B cell (primary cell): ENCODE results near the gene EHBP1. TPM values are rescaled to one million over a fixed set of nuclear protein-coding genes. Genes with fewer than 3 reads are reported as not detected.

Experiments
- ATAC-seq: fragments of 200-7000 bp; cut with Tn5 transposase; one replicate; pipeline ENCODE4 v1.10.0; 2021; ENCODE audit warnings: low read depth, mild to moderate bottlenecking, moderate number of reproducible peaks, moderate library complexity
- CTCF ChIA-PET: fragments of 350-600 bp; sonication (Branson Sonifier 250); formaldehyde crosslinking; loops from one replicate; lab custom pipeline; 2021; ENCODE audit warnings: antibody characterized with exemption, inconsistent platforms; lab: Charles Lee
- POLR2A ChIA-PET: fragments of 350-600 bp; sonication (Branson Sonifier 250); formaldehyde crosslinking; loops from one replicate; lab custom pipeline; 2021; ENCODE audit warnings: antibody characterized with exemption; lab: Charles Lee
- DNase-seq: peaks from one replicate; pipeline ENCODE4 v3.0.0; 2013
- H2AFZ ChIP-seq: 2 replicates; pipeline ENCODE4 v1.6.1; 2012; ENCODE audit warnings: mild to moderate bottlenecking, low read depth, low read length; ENCODE audit not compliant: insufficient read depth, poor library complexity, severe bottlenecking
- H3K27ac ChIP-seq, 2 donors: 1 replicate in 1 of 2; 2 replicates in 1 of 2; pipeline ENCODE4 v1.5.1; 2012 to 2013; ENCODE audit warnings: low read length in 2 of 2, mild to moderate bottlenecking in 2 of 2, moderate library complexity in 1 of 2
- H3K27me3 ChIP-seq, 4 experiments: fragments of 200-600 bp in 1 of 4; sonication (generic) in 1 of 4; replicated peaks in 1 of 4; 1 replicate in 2 of 4; 2 replicates in 2 of 4; pipeline versions ENCODE4 v1.6.1 to v1.7.0; 2013 to 2016; ENCODE audit warnings: low read length in 3 of 4, mild to moderate bottlenecking in 2 of 4, mixed read lengths in 1 of 4, moderate library complexity in 1 of 4; ENCODE audit not compliant: insufficient read depth in 4 of 4, control insufficient read depth in 3 of 4; ENCODE audit errors: control extremely low read depth in 1 of 4
- H3K36me3 ChIP-seq, 2 experiments: replicated peaks in 1 of 2; 1 replicate in 1 of 2; 2 replicates in 1 of 2; pipeline versions ENCODE4 v1.6.1 to v1.7.1; 2013; ENCODE audit warnings: low read length in 1 of 2; ENCODE audit not compliant: insufficient read depth in 2 of 2, control insufficient read depth in 1 of 2; ENCODE audit errors: control extremely low read depth in 1 of 2, extremely low read depth in 1 of 2
- H3K4me1 ChIP-seq, 2 donors: fragments of 200-600 bp in 1 of 2; sonication (generic) in 1 of 2; 1 replicate in 1 of 2; 2 replicates in 1 of 2; pipeline versions ENCODE4 v1.5.1 to v1.6.1; 2013 to 2017; ENCODE audit warnings: low read length in 2 of 2; ENCODE audit not compliant: control insufficient read depth in 2 of 2, insufficient read depth in 2 of 2
- H3K4me2 ChIP-seq: replicated peaks from 2 replicates; pipeline ENCODE3; 2012; ENCODE audit warnings: mild to moderate bottlenecking, low read depth, low read length; ENCODE audit not compliant: poor library complexity, severe bottlenecking
- H3K4me3 ChIP-seq, 5 experiments: fragments of 200-600 bp in 1 of 5; sonication (generic) in 1 of 5; 1 replicate in 3 of 5; 2 replicates in 2 of 5; pipeline versions ENCODE4 v1.5.1 to v1.7.0; 2011 to 2016; ENCODE audit warnings: low read length in 4 of 5, mild to moderate bottlenecking in 4 of 5, low read depth in 2 of 5, control low read depth in 1 of 5, moderate library complexity in 1 of 5; ENCODE audit not compliant: insufficient read depth in 1 of 5; ENCODE audit errors: control extremely low read depth in 1 of 5, extremely low read depth in 1 of 5
- H3K79me2 ChIP-seq: fragments of 200-600 bp; sonication (generic); one replicate; pipeline ENCODE4 v1.6.0; 2016; ENCODE audit warnings: low read length; ENCODE audit not compliant: control insufficient read depth, insufficient read depth
- H3K9ac ChIP-seq: fragments of 200-600 bp; sonication (generic); 2 replicates; pipeline ENCODE4 v1.6.1; 2017; ENCODE audit warnings: mild to moderate bottlenecking, low read length, moderate library complexity
- H3K9me3 ChIP-seq, 3 donors: one replicate each; pipeline versions ENCODE4 v1.6.1 to v1.7.1; 2013; ENCODE audit warnings: low read length in 2 of 3; ENCODE audit not compliant: control insufficient read depth in 2 of 3, insufficient read depth in 1 of 3; ENCODE audit errors: control extremely low read depth in 1 of 3
- H4K20me1 ChIP-seq: 2 replicates; pipeline ENCODE4 v1.6.0; 2012; ENCODE audit warnings: mild to moderate bottlenecking, low read length; ENCODE audit not compliant: insufficient read depth, control insufficient read depth, poor library complexity, severe bottlenecking
- H3K27ac Mint-ChIP-seq: one replicate; pipeline ENCODE4 v1.8.0; 2021; ENCODE audit warnings: mixed read lengths
- H3K27me3 Mint-ChIP-seq: one replicate; pipeline ENCODE4 v1.8.0; 2021; ENCODE audit warnings: mixed read lengths
- H3K4me1 Mint-ChIP-seq: one replicate; pipeline ENCODE4 v1.8.0; 2021; ENCODE audit warnings: mixed read lengths
- H3K4me3 Mint-ChIP-seq: one replicate; pipeline ENCODE4 v1.8.0; 2021; ENCODE audit warnings: mixed read lengths
- H3K9me3 Mint-ChIP-seq: one replicate; pipeline ENCODE4 v1.8.0; 2022; ENCODE audit warnings: mixed read lengths; ENCODE audit not compliant: insufficient read depth
- EZH2 ChIP-seq: IDR thresholded peaks from 2 replicates; pipeline ENCODE4 v1.6.1; 2012; ENCODE audit warnings: borderline replicate concordance, low read depth, mild to moderate bottlenecking, moderate library complexity, low read length; ENCODE audit not compliant: insufficient read depth, poor library complexity, severe bottlenecking
- WGBS: methylation state at CpG from one replicate; pipeline ENCODE4 v1.1.5; 2013; ENCODE audit warnings: missing lambda C conversion rate; ENCODE audit not compliant: insufficient coverage; 5-methylcytosine and 5-hydroxymethylcytosine counted together
- intact Hi-C: fragments of 100-400 bp; cut with micrococcal nuclease; formaldehyde crosslinking; loops from one replicate; pipeline ENCODE4 v1.10.0; 2022
- polyA plus RNA-seq: library from polyadenylated mRNA; depleted of rRNA; stranded (reverse); fragments of >200 nt; gene quantifications from 2 replicates; pipeline ENCODE4 v1.2.3, GENCODE V29; 2012
- total RNA-seq, 2 donors: library from RNA; stranded (reverse); fragments of 120-200 nt in 1 of 2; gene quantifications; 1 replicate in 1 of 2; 2 replicates in 1 of 2; pipeline versions ENCODE4 v1.2.3 to v1.2.4, GENCODE V29; 2013 to 2022
- TF ChIP-seq, protein P1 (sequence below): fragments of 200-600 bp; IDR thresholded peaks from one replicate; pipeline ENCODE4 v1.8.0; 2022; ENCODE audit warnings: antibody characterized with exemption, mild to moderate bottlenecking

EHBP1 gene
- total and polyA plus RNA-seq, 2 donors (not counting 1 experiment from before 2014, with no cell fraction given): 8.8 to 34.7 TPM

GRCh38 chr2:63058921-63059792 is 353.6 kb downstream of the EHBP1 start:
- H3K27ac ChIP-seq: no peak overlapping the region
- intact Hi-C loops: no loop called here
- H3K79me2 ChIP-seq: no peaks in the 10 kb centered on the region
- H3K27me3 ChIP-seq: peaks cover 2 to 81% (median 71%) of the 10 kb centered on the region in 4 experiments
- H3K4me3 Mint-ChIP-seq: peak overlapping the region; percentile 82
- POLR2A ChIA-PET: no interaction called here
- peak; percentile 59 for DNase-seq
- no peak overlapping the region for H3K27ac Mint-ChIP-seq
- no peaks in the 10 kb centered on the region for H4K20me1 ChIP-seq
- peaks cover 51% of the 10 kb centered on the region for H3K4me1 Mint-ChIP-seq
- H3K4me1 ChIP-seq: peaks cover 55 to 61% of the 10 kb centered on the region in 2 donors
- no peaks in the 10 kb centered on the region for H3K36me3 ChIP-seq
- TF ChIP-seq EZH2: no peak
- TF ChIP-seq, protein P1, sequence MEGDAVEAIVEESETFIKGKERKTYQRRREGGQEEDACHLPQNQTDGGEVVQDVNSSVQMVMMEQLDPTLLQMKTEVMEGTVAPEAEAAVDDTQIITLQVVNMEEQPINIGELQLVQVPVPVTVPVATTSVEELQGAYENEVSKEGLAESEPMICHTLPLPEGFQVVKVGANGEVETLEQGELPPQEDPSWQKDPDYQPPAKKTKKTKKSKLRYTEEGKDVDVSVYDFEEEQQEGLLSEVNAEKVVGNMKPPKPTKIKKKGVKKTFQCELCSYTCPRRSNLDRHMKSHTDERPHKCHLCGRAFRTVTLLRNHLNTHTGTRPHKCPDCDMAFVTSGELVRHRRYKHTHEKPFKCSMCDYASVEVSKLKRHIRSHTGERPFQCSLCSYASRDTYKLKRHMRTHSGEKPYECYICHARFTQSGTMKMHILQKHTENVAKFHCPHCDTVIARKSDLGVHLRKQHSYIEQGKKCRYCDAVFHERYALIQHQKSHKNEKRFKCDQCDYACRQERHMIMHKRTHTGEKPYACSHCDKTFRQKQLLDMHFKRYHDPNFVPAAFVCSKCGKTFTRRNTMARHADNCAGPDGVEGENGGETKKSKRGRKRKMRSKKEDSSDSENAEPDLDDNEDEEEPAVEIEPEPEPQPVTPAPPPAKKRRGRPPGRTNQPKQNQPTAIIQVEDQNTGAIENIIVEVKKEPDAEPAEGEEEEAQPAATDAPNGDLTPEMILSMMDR: no peak
- peak overlapping the region; percentile 26 for H2AFZ ChIP-seq
- WGBS: 11% methylated on average over 67 of the region's 67 CpGs
- H3K9me3 ChIP-seq: peaks cover 5 to 55% (median 11%) of the 10 kb centered on the region in 3 donors
- ATAC-seq: no peak
- H3K4me3 ChIP-seq: peak overlapping the region in 1 of 5 experiments; percentile 27
- peaks cover 2% of the 10 kb centered on the region for H3K9me3 Mint-ChIP-seq
- peaks cover 75% of the 10 kb centered on the region for H3K27me3 Mint-ChIP-seq
- H3K4me2 ChIP-seq: peak overlapping the region; percentile 84
- CTCF ChIA-PET: no interaction called here
- H3K9ac ChIP-seq: no peak overlapping the region

DNA sequence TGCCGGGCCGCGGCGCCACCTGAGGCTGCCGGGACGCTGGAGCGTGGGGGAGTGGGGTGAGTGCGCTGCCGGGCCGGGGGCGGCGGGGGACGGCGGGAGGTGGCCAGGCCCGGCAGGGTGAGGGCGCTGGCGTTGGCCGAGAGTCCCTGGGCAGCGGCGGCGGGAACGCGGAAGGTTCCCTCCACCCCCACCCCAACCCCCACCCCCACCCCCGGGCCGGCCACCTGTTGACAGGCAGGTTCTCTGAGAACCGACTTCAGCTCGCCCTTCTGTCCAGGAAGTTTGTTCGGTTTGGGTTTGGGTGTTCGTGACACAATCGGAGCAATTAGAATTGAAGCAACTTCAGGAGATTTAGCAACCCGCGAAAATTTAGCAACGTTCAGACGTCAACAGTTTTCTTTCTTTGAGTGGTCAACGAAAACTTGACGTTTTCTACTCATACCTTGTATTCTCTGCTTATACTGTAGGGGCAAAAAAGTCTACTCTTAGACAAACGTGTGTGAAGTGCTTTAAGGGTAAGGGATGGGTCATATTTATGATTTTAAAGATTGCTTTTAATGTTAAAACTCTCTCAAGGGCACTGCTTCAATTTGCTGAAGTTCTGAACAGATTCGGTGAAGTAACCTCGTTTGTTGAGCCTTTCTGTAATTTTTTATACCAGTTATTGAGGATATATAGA is 354.4 kb downstream of the EHBP1 start:
- H3K4me3 Mint-ChIP-seq: peak overlapping the region; percentile 82
- H3K27ac ChIP-seq: no peak overlapping the region
- H3K27me3 ChIP-seq: peaks cover 2 to 74% (median 66%) of the 10 kb centered on the region in 4 experiments
- H2AFZ ChIP-seq: no peak overlapping the region
- ChIA-PET CTCF (no interaction called here), POLR2A (no interaction called here)
- no peak for ATAC-seq
- TF ChIP-seq, protein P1: no peak
- peak; percentile 54 for TF ChIP-seq EZH2
- no peak overlapping the region for H3K4me3 ChIP-seq
- peak; percentile 47 for DNase-seq
- H3K4me1 Mint-ChIP-seq: peaks cover 43% of the 10 kb centered on the region
- peaks cover 2% of the 10 kb centered on the region for H3K9me3 Mint-ChIP-seq
- no peaks in the 10 kb centered on the region for H3K36me3 ChIP-seq
- no peaks in the 10 kb centered on the region for H3K79me2 ChIP-seq
- no peak overlapping the region for H3K9ac ChIP-seq
- H3K4me2 ChIP-seq: peak overlapping the region; percentile 84
- no peaks in the 10 kb centered on the region for H4K20me1 ChIP-seq
- H3K27me3 Mint-ChIP-seq: peaks cover 72% of the 10 kb centered on the region
- H3K9me3 ChIP-seq: peaks cover 5 to 47% (median 7%) of the 10 kb centered on the region in 3 donors
- H3K4me1 ChIP-seq: peaks cover 47 to 53% of the 10 kb centered on the region in 2 donors
- 5% methylated on average over 14 of the region's 39 CpGs for WGBS
- peak overlapping the region; percentile 46 for H3K27ac Mint-ChIP-seq
- intact Hi-C loops: no loop called here
